Transverse colon (tissue), 4 donors: ENCODE data around the gene MRPL20. TPM values are rescaled to one million over a fixed set of nuclear protein-coding genes. Genes with fewer than 3 reads are reported as not detected.

Experiments
- DNase-seq: peaks from one replicate; pipeline ENCODE4 v3.0.0-alpha.2; 2019
- H3K27ac ChIP-seq, 4 donors: fragments of 200-600 bp; sonication (generic); 2 replicates each; pipeline ENCODE4 v1.5.1; 2016 to 2018; ENCODE audit warnings: inconsistent platforms in 4 of 4
- H3K27me3 ChIP-seq: fragments of 200-600 bp; sonication (generic); 2 replicates; pipeline ENCODE4 v1.5.1; 2017; ENCODE audit warnings: inconsistent platforms
- H3K36me3 ChIP-seq, 4 donors: fragments of 200-600 bp; sonication (generic); 2 replicates each; pipeline ENCODE4 v1.5.1; 2017 to 2019; ENCODE audit warnings: inconsistent platforms in 4 of 4
- H3K4me1 ChIP-seq, 4 donors: fragments of 200-600 bp; sonication (generic); 2 replicates each; pipeline ENCODE4 v1.5.1; 2017 to 2020; ENCODE audit warnings: inconsistent platforms in 4 of 4
- H3K4me3 ChIP-seq, 4 donors: fragments of 200-600 bp; sonication (generic); 1 replicate in 1 of 4; 2 replicates in 3 of 4; pipeline versions ENCODE4 v1.5.1 to v1.6.1; 2017 to 2019; ENCODE audit warnings: inconsistent platforms in 4 of 4
- H3K9me3 ChIP-seq, 2 donors: fragments of 200-600 bp; sonication (generic); 2 replicates each; pipeline ENCODE4 v1.5.1; 2017 to 2019; ENCODE audit warnings: inconsistent platforms in 2 of 2
- CTCF ChIP-seq, 5 experiments: fragments of 200-600 bp in 3 of 5; fragments of 450-650 bp in 2 of 5; sonication (generic) in 3 of 5; IDR thresholded peaks; 1 replicate in 2 of 5; 2 replicates in 3 of 5; pipeline ENCODE4 v1.5.1; 2016 to 2017; ENCODE audit warnings: antibody characterized with exemption in 5 of 5, inconsistent platforms in 3 of 5, mild to moderate bottlenecking in 2 of 5, moderate library complexity in 1 of 5
- EP300 ChIP-seq: sonication (generic); formaldehyde crosslinking; IDR thresholded peaks from one replicate; pipeline ENCODE4 v1.6.1; 2017; ENCODE audit warnings: antibody characterized with exemption, low read depth
- POLR2A ChIP-seq: fragments of 450-650 bp; IDR thresholded peaks from one replicate; pipeline ENCODE4 v1.6.1; 2016; ENCODE audit warnings: antibody characterized with exemption, mild to moderate bottlenecking, moderate library complexity
- POLR2AphosphoS5 ChIP-seq, 3 donors: sonication (generic); formaldehyde crosslinking; IDR thresholded peaks; one replicate each; pipeline ENCODE4 v1.6.1; 2016; ENCODE audit warnings: antibody characterized with exemption in 3 of 3
- WGBS, 2 donors: methylation state at CpG; one replicate each; pipeline ENCODE4 v1.1.5; 2018; ENCODE audit warnings: low coverage in 1 of 2; 5-methylcytosine and 5-hydroxymethylcytosine counted together
- in situ Hi-C, 4 donors: fragments of 200-750 bp; cut with MboI; loops; one replicate each; pipeline versions ENCODE4 v1.15.0 to v1.15.1; 2017; ENCODE audit warnings: low sequenced_read_pairs in 3 of 4, low pct_ligation_motif_present in 1 of 4, low pct_unique_long_range_greater_than_20kb in 1 of 4
- intact Hi-C: fragments of 100-400 bp; cut with DNase I; formaldehyde crosslinking; loops from one replicate; pipeline ENCODE4 v1.15.1; 2023; ENCODE audit warnings: low total_unique reads
- total RNA-seq, 4 donors: library from RNA; depleted of rRNA; stranded (reverse); fragments of >200 nt; gene quantifications; one replicate each; pipeline ENCODE4 v1.1.0, GENCODE V29; 2016

MRPL20 gene
- total RNA-seq, 4 donors from 2014 or later: 40.0 to 183 (median 97.0) TPM

- TF ChIP-seq POLR2A: no peak
- TF ChIP-seq POLR2AphosphoS5 (IDR thresholded peaks at IDR 0.05): no peak
- TF ChIP-seq CTCF (IDR thresholded peaks at IDR 0.05): no peak
- no peak for TF ChIP-seq EP300
- DNase-seq: no peak
- in situ Hi-C loops (no loop called here), intact Hi-C loops (no loop called here)
- Histone ChIP-seq H3K4me1 (peaks cover 6 to 45% (median 15%) of the 10 kb centered on the region in 4 donors), H3K27ac (peak overlapping the region; percentile 86 to 92 (median 89)), H3K36me3 (no peaks in the 10 kb centered on the region), H3K9me3 (no peaks in the 10 kb centered on the region), H3K27me3 (peaks cover 38% of the 10 kb centered on the region), H3K4me3 (no peak overlapping the region)
- 74% methylated on average over 33 of the region's 35 CpGs; no CpG with 5 or more reads in 1 of the 2 donors for WGBS, 2 donors
Measured at GRCh38 chr1:1361233-1361981, 45.7 kb downstream of the MRPL20 start.

GRCh38 chr1:1360506-1361169, 46.5 kb downstream of the MRPL20 start:
- 59 to 76% methylated on average over 8 to 20 of the region's 20 CpGs for WGBS, 2 donors
- intact Hi-C loops: no loop called here
- in situ Hi-C loops: no loop called here
- peak; percentile 57 for DNase-seq
- TF ChIP-seq POLR2A (no peak), EP300 (no peak), CTCF (IDR thresholded peaks at IDR 0.05) (no peak), POLR2AphosphoS5 (IDR thresholded peaks at IDR 0.05) (peak; percentile 32 to 37 (median 35))
- Histone ChIP-seq H3K4me1 (peaks cover 12 to 52% (median 22%) of the 10 kb centered on the region in 4 donors), H3K4me3 (no peak overlapping the region), H3K9me3 (no peaks in the 10 kb centered on the region), H3K27ac (peak overlapping the region; percentile 86 to 92 (median 89)), H3K27me3 (peaks cover 41% of the 10 kb centered on the region), H3K36me3 (no peaks in the 10 kb centered on the region)

- H3K36me3 ChIP-seq: no peaks in the 10 kb centered on the region
- H3K27me3 ChIP-seq: peaks cover 49% of the 10 kb centered on the region
- DNase-seq: no peak
- no peak overlapping the region for H3K4me3 ChIP-seq
- H3K27ac ChIP-seq: peak overlapping the region; percentile 86 to 92 (median 89)
- intact Hi-C loops: no loop called here
- peaks cover 15 to 60% (median 30%) of the 10 kb centered on the region in 4 donors for H3K4me1 ChIP-seq
- TF ChIP-seq POLR2AphosphoS5 (IDR thresholded peaks at IDR 0.05) (no peak), EP300 (no peak), POLR2A (no peak), CTCF (IDR thresholded peaks at IDR 0.05) (no peak)
- 55% methylated on average over 18 of the region's 28 CpGs; no CpG with 5 or more reads in 1 of the 2 donors for WGBS, 2 donors
- in situ Hi-C loops: no loop called here
- no peaks in the 10 kb centered on the region for H3K9me3 ChIP-seq
Measured at GRCh38 chr1:1359664-1360468, 47.2 kb downstream of the MRPL20 start.

GRCh38 chr1:1359308-1359663, 47.8 kb downstream of the MRPL20 start:
- WGBS, 2 donors: 46 to 50% methylated on average over 4 to 6 of the region's 6 CpGs
- no peaks in the 10 kb centered on the region for H3K9me3 ChIP-seq
- peaks cover 15 to 66% (median 34%) of the 10 kb centered on the region in 4 donors for H3K4me1 ChIP-seq
- peak overlapping the region; percentile 86 to 92 (median 89) for H3K27ac ChIP-seq
- in situ Hi-C loops: no loop called here
- no peak for DNase-seq
- intact Hi-C loops: no loop called here
- no peak overlapping the region for H3K4me3 ChIP-seq
- TF ChIP-seq POLR2A: no peak
- TF ChIP-seq EP300: no peak
- no peak for TF ChIP-seq POLR2AphosphoS5 (IDR thresholded peaks at IDR 0.05)
- TF ChIP-seq CTCF (IDR thresholded peaks at IDR 0.05): no peak
- no peaks in the 10 kb centered on the region for H3K36me3 ChIP-seq
- peaks cover 54% of the 10 kb centered on the region for H3K27me3 ChIP-seq
